Calu3 (cell line): ENCODE data around the gene EYA4. TPM values are rescaled to one million over a fixed set of nuclear protein-coding genes. Genes with fewer than 3 reads are reported as not detected.

ENCODE experiments used
- BruUV-seq: library from RNA; stranded (reverse); fragments of 400-500 nt; replicated peaks from 2 replicates; lab custom pipeline; 2021; lab: Mats Ljungman, UMichigan
- CTCF ChIA-PET: fragments of 300-600 bp; sonication (Branson Sonifier 250); formaldehyde crosslinking; loops from one replicate; lab custom pipeline; 2022; ENCODE audit warnings: antibody characterized with exemption; lab: Charles Lee
- DNase-seq: peaks from one replicate; pipeline ENCODE4 v3.0.0; 2022
- H3K27ac Mint-ChIP-seq: one replicate; pipeline ENCODE4 v1.8.0; 2022; ENCODE audit warnings: mixed read lengths; ENCODE audit not compliant: unreplicated experiment
- H3K27me3 Mint-ChIP-seq: one replicate; pipeline ENCODE4 v1.8.0; 2022; ENCODE audit warnings: mixed read lengths; ENCODE audit not compliant: unreplicated experiment
- H3K36me3 Mint-ChIP-seq: one replicate; pipeline ENCODE4 v1.8.0; 2022; ENCODE audit warnings: mild to moderate bottlenecking, moderate library complexity, mixed read lengths; ENCODE audit not compliant: insufficient read depth, unreplicated experiment
- H3K4me1 Mint-ChIP-seq: one replicate; pipeline ENCODE4 v1.8.0; 2022; ENCODE audit warnings: mild to moderate bottlenecking, low read depth, mixed read lengths; ENCODE audit not compliant: unreplicated experiment
- H3K4me3 Mint-ChIP-seq: one replicate; pipeline ENCODE4 v1.8.0; 2022; ENCODE audit warnings: mild to moderate bottlenecking, low read depth, moderate library complexity, mixed read lengths; ENCODE audit not compliant: unreplicated experiment
- H3K9me3 Mint-ChIP-seq: one replicate; pipeline ENCODE4 v1.8.0; 2022; ENCODE audit warnings: low read depth, mixed read lengths; ENCODE audit not compliant: unreplicated experiment
- intact Hi-C: fragments of 100-400 bp; cut with micrococcal nuclease; formaldehyde crosslinking; loops from one replicate; pipeline ENCODE4 v1.10.0; 2022; ENCODE audit not compliant: unreplicated experiment
- total RNA-seq: library from RNA; stranded (reverse); gene quantifications from 2 replicates; pipeline ENCODE4 v1.2.3, GENCODE V29; 2022
- TF ChIP-seq, protein P1 (sequence below): fragments of 200-600 bp; IDR thresholded peaks from one replicate; pipeline ENCODE4 v1.8.0; 2022; ENCODE audit warnings: antibody characterized with exemption; ENCODE audit not compliant: unreplicated experiment

The EYA4 gene
- total RNA-seq, 1 experiment from 2014 or later: 55.1 TPM

DNA sequence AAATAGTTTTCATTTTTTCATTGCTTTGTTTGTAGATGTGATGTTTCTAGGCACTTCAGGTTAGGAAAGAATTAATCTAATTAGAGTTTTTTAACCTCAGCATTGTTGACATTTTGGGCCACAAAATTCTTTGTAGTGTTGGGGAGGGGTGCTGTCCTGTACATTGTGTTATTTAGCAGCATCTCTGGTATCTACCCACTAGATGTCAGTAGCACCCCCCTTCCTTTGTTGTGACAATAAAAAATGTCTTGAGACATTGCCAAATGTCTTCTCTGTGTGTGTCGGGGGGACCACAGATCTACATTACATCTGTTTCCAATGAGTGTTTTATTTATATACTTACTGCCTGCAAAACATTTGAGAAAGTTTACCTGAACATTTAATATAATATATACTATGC lies 45.6 kb downstream of the EYA4 start:
- no TSS peak for BruUV-seq
- H3K4me3 Mint-ChIP-seq: no peak overlapping the region
- intact Hi-C loops: loop anchor here (1.0 kb wide), 1 partner anchor 226 kb away; no protein-coding TSS in a partner anchor
- peak; percentile 39 for DNase-seq
- no peaks in the 10 kb centered on the region for H3K36me3 Mint-ChIP-seq
- H3K27ac Mint-ChIP-seq: no peak overlapping the region
- TF ChIP-seq, protein P1, sequence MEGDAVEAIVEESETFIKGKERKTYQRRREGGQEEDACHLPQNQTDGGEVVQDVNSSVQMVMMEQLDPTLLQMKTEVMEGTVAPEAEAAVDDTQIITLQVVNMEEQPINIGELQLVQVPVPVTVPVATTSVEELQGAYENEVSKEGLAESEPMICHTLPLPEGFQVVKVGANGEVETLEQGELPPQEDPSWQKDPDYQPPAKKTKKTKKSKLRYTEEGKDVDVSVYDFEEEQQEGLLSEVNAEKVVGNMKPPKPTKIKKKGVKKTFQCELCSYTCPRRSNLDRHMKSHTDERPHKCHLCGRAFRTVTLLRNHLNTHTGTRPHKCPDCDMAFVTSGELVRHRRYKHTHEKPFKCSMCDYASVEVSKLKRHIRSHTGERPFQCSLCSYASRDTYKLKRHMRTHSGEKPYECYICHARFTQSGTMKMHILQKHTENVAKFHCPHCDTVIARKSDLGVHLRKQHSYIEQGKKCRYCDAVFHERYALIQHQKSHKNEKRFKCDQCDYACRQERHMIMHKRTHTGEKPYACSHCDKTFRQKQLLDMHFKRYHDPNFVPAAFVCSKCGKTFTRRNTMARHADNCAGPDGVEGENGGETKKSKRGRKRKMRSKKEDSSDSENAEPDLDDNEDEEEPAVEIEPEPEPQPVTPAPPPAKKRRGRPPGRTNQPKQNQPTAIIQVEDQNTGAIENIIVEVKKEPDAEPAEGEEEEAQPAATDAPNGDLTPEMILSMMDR: peak; percentile 47
- H3K9me3 Mint-ChIP-seq: no peaks in the 10 kb centered on the region
- CTCF ChIA-PET: no interaction called here
- H3K4me1 Mint-ChIP-seq: peaks cover 29% of the 10 kb centered on the region
- no peaks in the 10 kb centered on the region for H3K27me3 Mint-ChIP-seq

DNA sequence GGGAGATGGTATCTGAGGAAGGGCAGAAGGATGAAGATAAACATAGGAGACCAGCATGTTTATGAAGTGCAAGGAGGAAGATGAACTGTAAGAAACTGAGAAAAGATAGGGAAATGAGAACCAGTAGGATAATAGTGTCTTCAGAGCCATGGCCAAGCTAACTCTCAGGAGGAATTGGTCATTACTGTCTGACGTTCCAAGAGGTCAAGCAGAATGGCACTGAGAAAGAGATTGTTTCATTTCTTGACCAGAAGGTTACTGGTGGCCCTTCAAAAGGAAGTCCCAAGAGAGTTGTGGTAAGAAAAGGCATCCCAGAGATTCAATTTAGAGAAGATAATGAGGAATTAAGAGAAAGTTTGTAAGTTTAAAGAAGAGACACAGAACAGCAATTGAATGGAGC lies 47.5 kb downstream of the EYA4 start:
- CTCF ChIA-PET: interaction anchor here (0.6 kb wide), 1 partner anchor 97 kb away, joined by 4 read pairs; no protein-coding TSS in a partner anchor
- intact Hi-C loops: no loop called here
- BruUV-seq: no TSS peak
- H3K36me3 Mint-ChIP-seq: no peaks in the 10 kb centered on the region
- H3K27ac Mint-ChIP-seq: peak overlapping the region; percentile 9
- no peaks in the 10 kb centered on the region for H3K27me3 Mint-ChIP-seq
- no peak for DNase-seq
- H3K4me3 Mint-ChIP-seq: no peak overlapping the region
- TF ChIP-seq, protein P1: no peak
- no peaks in the 10 kb centered on the region for H3K9me3 Mint-ChIP-seq
- peaks cover 29% of the 10 kb centered on the region for H3K4me1 Mint-ChIP-seq

DNA sequence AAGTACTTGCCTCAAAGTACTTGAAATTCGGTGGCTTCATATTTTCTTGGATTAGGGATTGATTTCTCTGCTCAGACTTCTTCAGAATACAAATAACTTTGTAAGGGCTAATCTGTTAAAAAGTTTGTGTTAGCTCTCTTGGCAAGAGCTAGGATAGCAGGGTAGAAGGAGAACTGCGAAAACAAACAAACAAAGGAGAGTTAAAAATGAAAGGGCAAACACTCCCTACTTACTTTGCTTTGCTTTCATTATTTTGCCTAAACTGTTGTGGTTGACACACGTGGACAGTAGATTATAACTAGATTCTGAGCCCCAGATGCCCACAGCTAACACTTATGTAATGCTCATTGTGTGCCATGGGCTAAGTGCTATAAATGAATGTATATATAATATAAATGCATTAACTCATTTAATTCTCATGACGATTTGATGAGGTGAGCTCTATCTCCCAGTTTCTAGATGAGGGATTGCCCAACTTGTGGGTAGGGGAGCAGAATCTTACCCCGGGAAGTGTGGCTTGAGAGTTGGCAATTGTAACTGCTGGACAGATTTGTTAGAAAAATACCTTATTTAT lies 48.7 kb downstream of the EYA4 start:
- no peak overlapping the region for H3K27ac Mint-ChIP-seq
- H3K36me3 Mint-ChIP-seq: no peaks in the 10 kb centered on the region
- DNase-seq: no peak
- peaks cover 25% of the 10 kb centered on the region for H3K4me1 Mint-ChIP-seq
- CTCF ChIA-PET: no interaction called here
- no TSS peak for BruUV-seq
- H3K27me3 Mint-ChIP-seq: no peaks in the 10 kb centered on the region
- H3K9me3 Mint-ChIP-seq: no peaks in the 10 kb centered on the region
- TF ChIP-seq, protein P1: no peak
- H3K4me3 Mint-ChIP-seq: no peak overlapping the region
- intact Hi-C loops: no loop called here

DNA sequence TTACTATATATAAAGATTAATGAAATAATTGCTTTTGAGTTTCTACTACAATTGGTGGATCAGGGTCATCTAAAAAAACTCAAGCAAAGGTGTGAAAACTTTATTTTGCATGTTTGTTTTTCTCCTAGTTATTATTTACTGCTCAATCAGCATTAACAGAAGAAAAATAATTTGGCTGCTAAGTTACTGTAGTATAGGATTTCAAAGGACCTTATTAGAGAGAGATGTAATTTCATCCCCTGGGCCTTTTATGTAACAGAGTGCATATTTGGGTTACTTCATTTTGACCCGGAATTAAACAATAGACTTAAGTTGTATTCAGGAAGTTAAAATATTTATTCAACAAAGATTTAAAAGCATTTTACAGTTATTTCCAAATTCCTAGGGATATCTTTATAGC lies 49.8 kb downstream of the EYA4 start:
- H3K4me3 Mint-ChIP-seq: no peak overlapping the region
- no peak for DNase-seq
- intact Hi-C loops: no loop called here
- CTCF ChIA-PET: interaction anchor here (0.6 kb wide), 1 partner anchor 29 kb away, joined by 3 read pairs; no protein-coding TSS in a partner anchor
- TF ChIP-seq, protein P1: no peak
- H3K27me3 Mint-ChIP-seq: no peaks in the 10 kb centered on the region
- H3K27ac Mint-ChIP-seq: no peak overlapping the region
- peaks cover 21% of the 10 kb centered on the region for H3K4me1 Mint-ChIP-seq
- BruUV-seq: no TSS peak
- no peaks in the 10 kb centered on the region for H3K9me3 Mint-ChIP-seq
- no peaks in the 10 kb centered on the region for H3K36me3 Mint-ChIP-seq
